ENCODE measurements around the gene NHERF2. TPM values are rescaled to one million over a fixed set of nuclear protein-coding genes. Genes with fewer than 3 reads are reported as not detected.

Gene NHERF2
- total and polyA plus RNA-seq, 7 donors, result 61.6 to 156 (median 86.8) TPM

DNA sequence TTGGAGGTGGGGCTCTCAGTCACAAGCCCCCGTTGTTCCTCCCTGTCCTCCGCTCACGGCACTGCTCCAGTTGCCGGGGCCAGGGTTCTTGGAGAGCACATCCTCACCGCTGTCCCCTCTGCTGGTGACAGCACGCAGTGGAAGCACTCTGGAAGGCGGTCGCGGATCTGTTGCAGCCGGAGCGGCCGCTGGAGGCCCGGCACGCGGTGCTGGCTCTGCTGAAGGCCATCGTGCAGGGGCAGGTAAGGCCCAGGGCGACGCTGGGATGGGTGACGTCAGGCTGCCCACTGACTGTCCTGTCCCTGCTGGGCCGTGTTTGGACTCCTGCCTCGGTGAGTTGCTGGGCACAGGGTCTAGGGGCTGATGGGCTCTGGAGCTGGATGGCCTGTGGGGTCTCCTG is 26.5 kb downstream of the NHERF2 start:
- ATAC-seq (no peak), DNase-seq (no peak)
- 96 to 97% (median 96%) methylated on average over 21 of the region's 21 CpGs for WGBS, 3 donors
- Histone ChIP-seq H3K36me3 (ENCODE audit: insufficient read depth in 1 of 2, low read depth in 1 of 2) (peaks cover 0 to 73% of the 10 kb centered on the region in 2 donors), H3K27ac (no peak overlapping the region), H3K9me3 (no peaks in the 10 kb centered on the region), H3K4me3 (no peak overlapping the region), H3K4me1 (peaks cover 7% of the 10 kb centered on the region), H3K27me3 (ENCODE audit: insufficient read depth in 3 of 3, low read length in 2 of 3) (no peaks in the 10 kb centered on the region)
- TF ChIP-seq, protein P1, sequence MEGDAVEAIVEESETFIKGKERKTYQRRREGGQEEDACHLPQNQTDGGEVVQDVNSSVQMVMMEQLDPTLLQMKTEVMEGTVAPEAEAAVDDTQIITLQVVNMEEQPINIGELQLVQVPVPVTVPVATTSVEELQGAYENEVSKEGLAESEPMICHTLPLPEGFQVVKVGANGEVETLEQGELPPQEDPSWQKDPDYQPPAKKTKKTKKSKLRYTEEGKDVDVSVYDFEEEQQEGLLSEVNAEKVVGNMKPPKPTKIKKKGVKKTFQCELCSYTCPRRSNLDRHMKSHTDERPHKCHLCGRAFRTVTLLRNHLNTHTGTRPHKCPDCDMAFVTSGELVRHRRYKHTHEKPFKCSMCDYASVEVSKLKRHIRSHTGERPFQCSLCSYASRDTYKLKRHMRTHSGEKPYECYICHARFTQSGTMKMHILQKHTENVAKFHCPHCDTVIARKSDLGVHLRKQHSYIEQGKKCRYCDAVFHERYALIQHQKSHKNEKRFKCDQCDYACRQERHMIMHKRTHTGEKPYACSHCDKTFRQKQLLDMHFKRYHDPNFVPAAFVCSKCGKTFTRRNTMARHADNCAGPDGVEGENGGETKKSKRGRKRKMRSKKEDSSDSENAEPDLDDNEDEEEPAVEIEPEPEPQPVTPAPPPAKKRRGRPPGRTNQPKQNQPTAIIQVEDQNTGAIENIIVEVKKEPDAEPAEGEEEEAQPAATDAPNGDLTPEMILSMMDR (IDR thresholded peaks at IDR 0.05), result no peak
- intact Hi-C loops (cut with DNase I), result no loop called here

DNA sequence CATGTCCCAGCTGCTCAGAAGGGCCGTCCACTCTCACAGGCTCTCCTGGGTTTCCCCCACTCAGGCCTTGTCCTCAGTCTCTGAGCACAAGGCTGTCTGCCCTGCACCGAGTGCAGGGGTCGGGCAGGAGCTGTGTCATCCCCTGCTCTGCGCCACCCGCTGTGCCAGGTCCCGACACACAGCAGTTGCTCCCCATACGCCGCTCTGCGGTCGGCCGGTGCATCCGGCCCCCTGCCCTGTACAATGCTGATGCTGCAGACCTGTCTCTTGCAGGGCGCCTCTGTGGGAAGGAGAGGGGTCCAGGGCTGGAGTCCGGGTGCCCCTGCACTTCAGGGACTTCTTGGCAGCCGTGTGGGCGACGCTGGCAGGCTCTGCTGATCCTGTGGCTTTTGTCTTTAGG is 27.2 kb downstream of the NHERF2 start:
- no peak for DNase-seq
- ATAC-seq, result no peak
- intact Hi-C loops (cut with DNase I), result no loop called here
- Histone ChIP-seq H3K9me3 (no peaks in the 10 kb centered on the region), H3K27ac (no peak overlapping the region), H3K4me1 (peaks cover 2% of the 10 kb centered on the region), H3K36me3 (ENCODE audit: insufficient read depth in 1 of 2, low read depth in 1 of 2) (peaks cover 0 to 80% of the 10 kb centered on the region in 2 donors), H3K27me3 (ENCODE audit: insufficient read depth in 3 of 3, low read length in 2 of 3) (no peaks in the 10 kb centered on the region), H3K4me3 (no peak overlapping the region)
- WGBS, 3 donors, result 93 to 94% (median 93%) methylated on average over 17 of the region's 17 CpGs
- TF ChIP-seq, protein P1 (IDR thresholded peaks at IDR 0.05), result no peak

DNA sequence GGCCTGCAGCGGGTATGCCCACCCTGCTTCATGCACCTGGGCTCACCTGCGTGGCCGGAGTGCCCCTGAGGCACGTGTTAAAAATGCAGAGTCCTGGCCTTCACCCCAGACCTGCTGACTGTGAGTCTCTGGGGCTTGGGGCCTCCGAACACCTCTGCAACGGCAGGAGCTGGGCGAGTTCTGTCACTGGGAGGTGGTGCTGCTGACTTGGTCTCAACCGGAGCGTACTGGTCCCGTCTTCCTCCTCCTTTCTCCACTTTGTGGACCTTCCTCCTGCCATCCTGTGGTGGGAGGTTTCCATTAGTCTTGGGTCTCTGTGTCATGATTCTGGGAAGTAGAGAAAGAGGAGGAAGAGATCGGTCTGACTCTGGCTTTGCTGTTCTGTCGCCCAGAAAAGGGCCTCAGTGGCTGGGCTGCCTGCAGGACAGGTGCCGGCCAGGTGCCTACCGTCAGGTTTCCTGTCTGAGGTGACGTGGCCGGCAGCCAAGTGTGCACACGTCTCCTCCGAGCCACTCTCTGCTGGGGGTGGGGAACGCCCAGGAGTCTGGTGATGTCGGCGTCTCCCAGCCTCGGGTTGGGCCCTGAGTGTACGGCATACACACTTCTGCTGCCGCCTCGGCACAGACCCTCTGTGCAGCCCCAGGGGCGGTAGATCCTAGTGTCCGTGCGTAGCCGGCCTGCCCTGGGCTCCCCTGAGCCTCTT is 28.0 kb downstream of the NHERF2 start:
- 88 to 90% (median 89%) methylated on average over 28 to 29 of the region's 29 CpGs for whole genome bisulfite sequencing, 3 donors
- H3K36me3 ChIP-seq (ENCODE audit: insufficient read depth in 1 of 2, low read depth in 1 of 2), result peaks cover 0 to 82% of the 10 kb centered on the region in 2 donors
- intact Hi-C loops (cut with DNase I), result no loop called here

DNA sequence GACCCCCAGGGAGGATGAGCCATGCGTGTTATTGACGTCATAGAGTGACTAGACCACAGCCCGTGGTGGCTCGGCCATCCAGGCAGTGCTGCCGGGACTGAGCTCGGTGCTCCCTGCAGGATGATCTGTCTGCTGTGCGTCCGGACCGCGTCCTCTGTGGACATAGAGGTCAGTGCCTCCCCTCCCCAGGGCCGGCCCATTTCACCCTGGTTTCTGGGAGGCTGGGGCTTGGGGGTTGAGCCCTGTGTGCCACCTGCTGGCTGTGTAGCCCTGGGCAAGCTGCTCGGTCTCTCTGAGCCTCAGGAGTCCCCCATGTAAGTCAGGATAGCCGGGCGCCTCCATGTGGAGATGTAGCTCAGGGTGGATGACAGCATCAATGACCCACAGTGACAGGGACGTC is 29.4 kb downstream of the NHERF2 start:
- Histone ChIP-seq H3K27me3 (ENCODE audit: insufficient read depth in 3 of 3, low read length in 2 of 3) (no peaks in the 10 kb centered on the region), H3K4me3 (no peak overlapping the region), H3K36me3 (ENCODE audit: insufficient read depth in 1 of 2, low read depth in 1 of 2) (peaks cover 3 to 85% of the 10 kb centered on the region in 2 donors), H3K27ac (no peak overlapping the region), H3K9me3 (no peaks in the 10 kb centered on the region), H3K4me1 (no peaks in the 10 kb centered on the region)
- ATAC-seq (peak in 3 of 4 donors; percentile 12 to 43 (median 32)), DNase-seq (no peak)
- TF ChIP-seq, protein P1 (IDR thresholded peaks at IDR 0.05), result peak; percentile 11
- intact Hi-C loops (cut with DNase I), result no loop called here
- 65 to 73% (median 65%) methylated on average over 15 of the region's 15 CpGs for WGBS, 3 donors

More for the DNA sequence above, 28.0 kb downstream of the NHERF2 start:
- TF ChIP-seq, protein P1 (IDR thresholded peaks at IDR 0.05), result no peak
- ATAC-seq (no peak), DNase-seq (no peak)
- Histone ChIP-seq H3K4me3 (no peak overlapping the region), H3K27ac (no peak overlapping the region), H3K9me3 (no peaks in the 10 kb centered on the region), H3K27me3 (ENCODE audit: insufficient read depth in 3 of 3, low read length in 2 of 3) (no peaks in the 10 kb centered on the region), H3K4me1 (no peaks in the 10 kb centered on the region)

All from psoas muscle (tissue), 8 donors.